ENCODE data around the gene AIM2.
"Not testable (repeated sequence)": the region's sequence is repeated elsewhere in the genome, so short reads cannot be mapped to it uniquely, and the experiment has no call there.

Gene AIM2

DNA sequence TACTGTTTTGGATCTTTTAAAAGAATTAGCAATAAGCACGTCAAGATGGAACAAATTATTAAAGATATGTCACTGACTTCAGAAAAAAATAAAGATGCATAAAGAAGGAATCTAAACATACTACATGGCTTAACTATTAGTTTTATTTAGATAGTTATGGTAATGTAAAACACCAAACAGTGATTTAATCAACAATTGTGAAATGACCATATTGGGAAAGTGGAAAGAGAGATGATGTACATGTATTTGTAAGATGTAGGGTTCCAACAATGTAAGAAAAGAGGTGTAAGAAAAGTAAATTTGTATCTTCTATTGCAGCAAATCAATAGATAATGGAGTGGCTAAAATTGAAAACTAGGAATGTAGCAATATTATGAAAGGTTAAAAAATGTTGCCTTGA, 6.4 kb upstream of the AIM2 start:
- no peak for DNase-seq (ENCODE audit: low read depth, low spot score)
- no peak overlapping the region for H3K4me3 ChIP-seq (ENCODE audit: low read length)

GRCh38 chr1:159081626-159082025, 5.1 kb upstream of the AIM2 start:
- DNase-seq (ENCODE audit: low read depth, low spot score) = no peak

GRCh38 chr1:159079525-159079924, 3.0 kb upstream of the AIM2 start:
- no peak overlapping the region for H3K4me3 ChIP-seq (ENCODE audit: low read length)
- no peak for DNase-seq (ENCODE audit: low read depth, low spot score)

More at GRCh38 chr1:159081626-159082025, 5.1 kb upstream of the AIM2 start:
- H3K4me3 ChIP-seq (ENCODE audit: low read length) = no peak overlapping the region

GRCh38 chr1:159077120-159077961, 775 bp upstream of the AIM2 start:
- DNase-seq (ENCODE audit: low read depth, low spot score) = peak; percentile 21
- H3K4me3 ChIP-seq (ENCODE audit: low read length) = no peak overlapping the region

DNA sequence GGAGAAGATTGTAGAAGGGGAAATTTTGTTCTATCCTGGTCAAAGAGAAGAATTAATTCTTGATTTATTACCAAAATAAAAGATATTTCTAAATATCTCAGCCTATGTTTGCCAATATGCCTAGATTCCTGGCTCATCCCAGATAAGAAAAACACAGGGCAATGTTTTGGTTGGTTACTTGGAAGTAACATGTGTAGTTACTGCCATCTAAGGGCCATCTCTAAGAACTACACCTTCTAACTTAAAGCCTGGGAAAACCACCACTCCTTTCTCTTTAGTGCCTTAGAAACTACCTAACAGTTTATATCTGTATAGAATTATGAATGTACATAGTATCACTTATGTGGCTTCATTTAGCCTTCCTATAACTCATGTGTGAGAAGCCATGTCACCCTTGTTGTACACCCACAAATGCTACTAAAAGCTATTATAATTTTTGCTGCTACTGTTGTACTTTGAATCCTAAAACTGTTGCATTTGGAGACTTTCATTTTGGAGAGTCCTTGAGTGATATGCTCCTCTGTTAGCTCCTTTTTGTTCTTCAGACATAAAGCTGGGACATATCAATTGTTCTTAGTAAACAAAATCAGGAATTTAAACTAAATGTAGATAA, 4.5 kb downstream of the AIM2 start:
- H3K4me3 ChIP-seq (ENCODE audit: low read length) = no peak overlapping the region
- DNase-seq (ENCODE audit: low read depth, low spot score) = peak; percentile 62

- H3K4me3 ChIP-seq (ENCODE audit: low read length) = no peak overlapping the region
- DNase-seq (ENCODE audit: low read depth, low spot score) = no peak
Measured at GRCh38 chr1:159068886-159069285, 7.7 kb downstream of the AIM2 start.

DNA sequence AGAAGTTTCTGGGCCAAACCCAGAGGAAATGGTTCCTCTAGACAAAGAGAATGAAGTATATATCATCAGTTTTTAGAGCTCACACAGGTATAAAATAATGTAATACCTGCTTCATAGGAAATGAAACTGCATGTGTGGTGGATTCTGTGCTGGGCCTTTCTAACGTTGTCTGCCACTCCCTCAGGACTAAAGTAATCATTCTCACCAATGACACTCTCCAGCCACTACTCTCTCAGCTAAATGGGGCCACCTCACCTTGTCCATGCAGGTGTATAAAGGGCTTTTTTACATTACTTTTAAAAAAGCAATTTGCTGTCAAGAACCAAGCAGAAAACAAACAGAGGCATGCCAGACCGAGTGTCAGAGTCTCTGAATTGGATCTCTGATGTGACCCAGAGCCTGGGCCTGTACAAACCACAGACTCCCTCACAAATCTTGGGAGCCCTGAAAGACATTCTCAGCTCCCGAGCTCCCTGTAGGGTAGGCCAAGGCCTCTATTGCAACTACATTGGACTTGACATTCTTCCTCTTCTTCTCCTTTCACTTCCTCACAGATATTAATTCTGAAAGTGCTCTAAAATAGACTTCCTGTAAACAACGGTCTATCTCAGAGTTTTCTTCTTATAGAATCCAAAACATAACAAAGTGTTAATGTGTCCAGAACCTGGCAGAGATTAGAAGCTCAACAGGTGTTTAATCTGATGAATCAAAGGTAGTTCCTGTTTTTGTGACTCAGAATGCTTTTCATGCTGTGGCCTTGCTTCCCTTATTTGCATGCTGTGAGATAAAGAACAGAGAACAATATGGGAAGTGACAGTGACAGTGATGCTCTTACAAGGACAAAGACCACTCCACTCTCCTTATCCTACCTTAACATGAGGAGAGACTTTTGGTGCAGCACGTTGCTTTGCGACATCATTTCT, 8.6 kb downstream of the AIM2 start:
- no peak overlapping the region for H3K4me3 ChIP-seq (ENCODE audit: low read length)
- DNase-seq (ENCODE audit: low read depth, low spot score) = peak; percentile 34

DNA sequence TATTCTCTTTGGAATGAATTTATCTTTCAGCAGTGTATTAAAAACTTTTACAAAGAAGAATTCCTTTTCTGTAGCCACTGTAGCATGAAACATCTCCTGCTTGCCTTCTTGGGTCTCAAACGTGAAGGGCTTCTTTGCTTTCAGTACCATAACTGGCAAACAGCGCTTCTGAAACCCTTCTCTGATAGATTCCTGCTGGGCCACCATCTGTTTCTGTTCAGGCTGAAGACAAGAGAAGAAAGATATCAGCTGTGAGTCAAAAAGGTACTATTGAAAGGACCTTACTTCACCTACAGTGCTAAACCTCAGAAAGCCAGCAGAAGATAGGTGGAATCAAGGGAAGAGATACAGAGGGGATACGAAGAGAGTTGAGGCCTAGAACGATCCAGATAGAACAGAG, 10.5 kb downstream of the AIM2 start:
- no peak for DNase-seq (ENCODE audit: low read depth, low spot score)

GRCh38 chr1:159065106-159065505, 11.5 kb downstream of the AIM2 start:
- no peak for DNase-seq (ENCODE audit: low read depth, low spot score)

More for the DNA sequence above, 10.5 kb downstream of the AIM2 start:
- H3K4me3 ChIP-seq (ENCODE audit: low read length) = no peak overlapping the region

GRCh38 chr1:159058751-159059150, 17.8 kb downstream of the AIM2 start:
- H3K4me3 ChIP-seq (ENCODE audit: low read length) = no peak overlapping the region
- no peak for DNase-seq (ENCODE audit: low read depth, low spot score)

More at GRCh38 chr1:159065106-159065505, 11.5 kb downstream of the AIM2 start:
- H3K4me3 ChIP-seq (ENCODE audit: low read length) = no peak overlapping the region

GRCh38 chr1:159056069-159056698, 20.4 kb downstream of the AIM2 start:
- DNase-seq (ENCODE audit: low read depth, low spot score) = no peak
- no peak overlapping the region for H3K4me3 ChIP-seq (ENCODE audit: low read length)

- no peak overlapping the region for H3K4me3 ChIP-seq (ENCODE audit: low read length)
- DNase-seq (ENCODE audit: low read depth, low spot score) = peak; percentile 34
Measured at GRCh38 chr1:159055181-159055641, 21.4 kb downstream of the AIM2 start.

DNA sequence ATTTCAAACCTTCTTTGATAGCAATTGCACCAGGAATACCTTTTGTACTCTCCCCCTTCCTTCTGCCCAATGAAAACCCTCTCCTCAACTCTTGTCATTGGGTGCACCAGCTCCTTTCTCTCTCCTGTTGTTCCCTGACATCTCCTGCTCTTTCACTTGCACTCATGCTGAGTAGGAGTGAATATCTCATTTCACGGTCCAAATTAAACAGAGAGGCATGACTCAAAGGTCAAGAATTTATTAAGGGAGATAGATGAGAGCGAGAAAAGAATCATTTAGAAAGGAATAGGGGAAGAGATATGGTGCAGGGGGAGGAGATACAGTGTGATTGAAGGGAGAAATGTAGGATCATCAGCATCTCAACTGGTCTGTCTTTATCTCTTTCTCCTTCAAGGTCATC, 22.1 kb downstream of the AIM2 start:
- H3K4me3 ChIP-seq (ENCODE audit: low read length) = no peak overlapping the region
- DNase-seq (ENCODE audit: low read depth, low spot score) = no peak

GRCh38 chr1:159051436-159051835, 25.1 kb downstream of the AIM2 start:
- DNase-seq (ENCODE audit: low read depth, low spot score) = no peak
- no peak overlapping the region for H3K4me3 ChIP-seq (ENCODE audit: low read length)

DNA sequence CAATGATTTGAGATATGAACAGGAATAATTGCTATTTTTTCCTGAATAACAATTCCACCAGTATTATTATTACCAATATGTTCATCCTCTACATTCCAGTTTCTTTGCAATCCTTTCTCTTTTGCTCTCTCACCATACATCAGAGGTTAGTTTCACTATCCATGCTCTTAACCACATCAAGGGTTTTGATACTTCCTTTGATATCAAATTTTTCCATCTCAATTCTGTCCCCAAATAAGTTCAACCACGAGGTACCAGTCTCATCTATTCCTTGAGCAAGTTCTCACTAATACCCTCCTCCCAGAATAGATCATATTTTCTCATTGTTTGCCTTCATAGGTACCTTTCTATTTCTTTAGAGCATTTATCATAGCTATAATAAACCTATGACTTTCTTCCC, 30.1 kb downstream of the AIM2 start:
- H3K4me3 ChIP-seq (ENCODE audit: low read length) = not testable (repeated sequence)
- peak; percentile 28 for DNase-seq (ENCODE audit: low read depth, low spot score)

- no peak for DNase-seq (ENCODE audit: low read depth, low spot score)
Measured at GRCh38 chr1:159040893-159041724, 35.5 kb downstream of the AIM2 start.

GRCh38 chr1:159040206-159040605, 36.4 kb downstream of the AIM2 start:
- DNase-seq (ENCODE audit: low read depth, low spot score) = no peak
- H3K4me3 ChIP-seq (ENCODE audit: low read length) = no peak overlapping the region

More at GRCh38 chr1:159040893-159041724, 35.5 kb downstream of the AIM2 start:
- no peak overlapping the region for H3K4me3 ChIP-seq (ENCODE audit: low read length)

- no peak overlapping the region for H3K4me3 ChIP-seq (ENCODE audit: low read length)
- no peak for DNase-seq (ENCODE audit: low read depth, low spot score)
Measured at GRCh38 chr1:159030877-159031447, 45.6 kb downstream of the AIM2 start.
